GM12878 (cell line): ENCODE measurements around the gene PRKCQ. TPM values are rescaled to one million over a fixed set of nuclear protein-coding genes. Genes with fewer than 3 reads are reported as not detected.
A peak's percentile ranks its signal among the peaks of the same experiment; 100 is the strongest.

Experiments
- BRCA1 ChIP-seq: IDR thresholded peaks from 2 replicates; pipeline ENCODE4 v1.6.1; 2011; ENCODE audit warnings: low read depth, low read length, improper control_type of control experiment
- CREB1 ChIP-seq: IDR thresholded peaks from 2 replicates; pipeline ENCODE4 v1.6.1; 2012; ENCODE audit warnings: low read depth, mild to moderate bottlenecking, inconsistent platforms
- CREM ChIP-seq: IDR thresholded peaks from 2 replicates; pipeline ENCODE4 v1.6.1; 2014; ENCODE audit warnings: antibody characterized with exemption, low read depth
- DPF2 ChIP-seq: fragments of 450-650 bp; IDR thresholded peaks from 2 replicates; pipeline ENCODE4 v1.6.1; 2017; ENCODE audit warnings: mild to moderate bottlenecking
- FOXK2 ChIP-seq: fragments of 450-650 bp; IDR thresholded peaks from 2 replicates; pipeline ENCODE4 v1.6.1; 2017; ENCODE audit warnings: mild to moderate bottlenecking, moderate library complexity
- HDAC2 ChIP-seq: fragments of 200-600 bp; sonication (generic); IDR thresholded peaks from 2 replicates; pipeline ENCODE4 v1.6.1; 2017
- HDAC6 ChIP-seq: fragments of 200-600 bp; sonication (generic); IDR thresholded peaks from one replicate; pipeline ENCODE4 v1.8.0; 2017; ENCODE audit warnings: antibody characterized with exemption; ENCODE audit not compliant: unreplicated experiment
- JUND ChIP-seq: IDR thresholded peaks from 2 replicates; pipeline ENCODE4 v1.6.1; 2012; ENCODE audit warnings: low read depth, mild to moderate bottlenecking, low read length, improper control_type of control experiment, moderate library complexity
- NBN ChIP-seq: fragments of 450-650 bp; IDR thresholded peaks from 2 replicates; pipeline ENCODE4 v1.6.1; 2016
- NFYB ChIP-seq: IDR thresholded peaks from 2 replicates; pipeline ENCODE4 v1.6.1; 2011; ENCODE audit warnings: low read depth, mild to moderate bottlenecking, low read length, improper control_type of control experiment, moderate library complexity; ENCODE audit not compliant: insufficient read depth
- NR2C1 ChIP-seq: fragments of 450-650 bp; IDR thresholded peaks from 2 replicates; pipeline ENCODE4 v1.6.1; 2017; ENCODE audit warnings: antibody characterized with exemption, mild to moderate bottlenecking, moderate library complexity
- POLR2A ChIP-seq: IDR thresholded peaks from 2 replicates; pipeline ENCODE4 v1.6.1; 2011; ENCODE audit warnings: low read depth, mild to moderate bottlenecking, low read length
- RBBP5 ChIP-seq: fragments of 200-600 bp; sonication (generic); conservative IDR thresholded peaks from 2 replicates; pipeline ENCODE4 v1.6.1; 2016
- RELA ChIP-seq: fragments of 450-650 bp; IDR thresholded peaks from 2 replicates; pipeline ENCODE4 v1.8.0; 2014; ENCODE audit warnings: borderline replicate concordance; ENCODE audit not compliant: partially characterized antibody
- SMC3 ChIP-seq: IDR thresholded peaks from 2 replicates; pipeline ENCODE4 v1.6.1; 2011; ENCODE audit warnings: low read length, improper control_type of control experiment, borderline replicate concordance
- SP1 ChIP-seq: IDR thresholded peaks from one replicate; pipeline ENCODE4 v1.6.1; 2011; ENCODE audit warnings: low read depth, low read length
- TCF12 ChIP-seq: IDR thresholded peaks from 2 replicates; pipeline ENCODE4 v1.6.1; 2011; ENCODE audit warnings: low read depth, mild to moderate bottlenecking, low read length
- polyA plus RNA-seq, 11 experiments: library from polyadenylated mRNA; depleted of rRNA in 4 of 11; unstranded in 6 of 11; stranded (reverse) in 5 of 11; fragments of >200 nt; fragmentation: Nextera tagmentation in 4 of 11; fragmentation: Illumina TruSeq in 1 of 11; extraction: Ambion mirVana in 4 of 11; extraction: Trizol in 1 of 11; gene quantifications; 1 replicate in 1 of 11; 2 replicates in 10 of 11; pipeline versions ENCODE4 v1.2.1 to v1.2.3, GENCODE V29; 2011 to 2016; ENCODE audit warnings: inconsistent platforms in 2 of 11, missing spikeins in 2 of 11, low read depth in 1 of 11
- total RNA-seq, 4 experiments: library from RNA; depleted of rRNA in 3 of 4; stranded (reverse); fragments of >200 nt in 3 of 4; fragmentation: Illumina TruSeq in 1 of 4; extraction: Trizol in 1 of 4; gene quantifications; 2 replicates each; pipeline versions ENCODE4 v1.2.1 to v1.2.3, GENCODE V29; 2013 to 2021
- TF ChIP-seq, protein P1 (sequence below): fragments of 450-650 bp; IDR thresholded peaks from 2 replicates; pipeline ENCODE4 v1.6.1; 2017; ENCODE audit warnings: mild to moderate bottlenecking
- TF ChIP-seq, protein P2 (sequence below): IDR thresholded peaks from 2 replicates; pipeline ENCODE4 v1.6.1; 2011; ENCODE audit warnings: borderline replicate concordance, low read depth, mild to moderate bottlenecking, moderate library complexity, low read length; ENCODE audit not compliant: insufficient read depth, poor library complexity, severe bottlenecking
- TF ChIP-seq, protein P3 (sequence below): IDR thresholded peaks from 2 replicates; pipeline ENCODE4 v1.6.1; 2012; ENCODE audit warnings: low read length, inconsistent platforms
- TF ChIP-seq, protein P4 (sequence below): fragments of 150-350 bp; IDR thresholded peaks from 2 replicates; pipeline ENCODE4 v1.6.1; 2014; ENCODE audit warnings: mild to moderate bottlenecking, low read depth, low read length
- TF ChIP-seq, protein P5 (sequence below): fragments of 450-650 bp; IDR thresholded peaks from 2 replicates; pipeline ENCODE4 v1.6.1; 2016; ENCODE audit warnings: mild to moderate bottlenecking, moderate library complexity, borderline replicate concordance

Gene PRKCQ
- total and polyA plus RNA-seq, 10 of the 15 experiments (the other 5 are each of a cell fraction or from before 2014, with no cell fraction given), result 0.26 to 8.9 (median 0.98) TPM

DNA sequence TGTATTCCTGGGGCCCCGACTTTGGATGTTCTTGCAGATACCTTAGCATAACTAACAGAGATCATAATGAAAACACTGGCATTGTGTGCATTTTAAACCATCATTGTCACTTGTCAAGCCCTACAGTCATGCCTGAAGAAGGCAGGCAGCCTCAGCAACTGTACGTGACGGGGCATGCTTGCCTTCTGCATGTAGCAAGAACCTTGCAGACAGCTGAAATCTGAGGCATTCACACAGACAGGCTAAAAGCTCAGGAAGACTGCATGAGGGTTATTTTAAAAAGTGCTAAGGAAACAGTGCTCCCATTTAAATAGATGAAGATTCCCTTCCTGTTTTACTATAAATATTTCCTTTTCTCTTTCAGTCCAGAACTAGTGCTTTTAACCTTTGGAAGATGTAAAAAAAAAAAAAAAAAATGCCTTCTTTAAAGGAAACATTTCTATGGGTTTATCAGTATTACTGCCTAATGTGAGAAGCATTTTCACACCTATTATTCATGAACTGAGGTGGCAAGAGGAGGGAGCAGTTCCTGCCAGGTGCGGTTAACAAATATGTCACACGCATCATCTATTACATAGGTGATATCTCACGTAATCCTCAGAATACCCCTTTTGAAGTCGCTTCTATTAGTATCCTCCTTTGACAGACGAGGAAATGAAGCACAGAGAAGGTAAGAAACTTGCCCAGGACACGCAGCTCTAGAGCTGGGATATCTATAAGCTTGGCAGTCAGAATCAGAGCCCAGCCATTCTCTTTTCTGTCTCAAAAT, 88.1 kb downstream of the PRKCQ start (continued):
- TF ChIP-seq NR2C1 (no peak), HDAC6 (no peak), SP1 (no peak), NBN (peak; percentile 82; the same call in 1 of the 2 replicates), RBBP5 (no peak), NFYB (no peak), POLR2A (no peak), CREM (no peak), BRCA1 (no peak), RELA (no peak), TCF12 (no peak), CREB1 (no peak), FOXK2 (no peak), JUND (no peak), SMC3 (no peak), DPF2 (peak; percentile 80; the same call in 1 of the 2 replicates), HDAC2 (no peak)
- TF ChIP-seq, protein P1, sequence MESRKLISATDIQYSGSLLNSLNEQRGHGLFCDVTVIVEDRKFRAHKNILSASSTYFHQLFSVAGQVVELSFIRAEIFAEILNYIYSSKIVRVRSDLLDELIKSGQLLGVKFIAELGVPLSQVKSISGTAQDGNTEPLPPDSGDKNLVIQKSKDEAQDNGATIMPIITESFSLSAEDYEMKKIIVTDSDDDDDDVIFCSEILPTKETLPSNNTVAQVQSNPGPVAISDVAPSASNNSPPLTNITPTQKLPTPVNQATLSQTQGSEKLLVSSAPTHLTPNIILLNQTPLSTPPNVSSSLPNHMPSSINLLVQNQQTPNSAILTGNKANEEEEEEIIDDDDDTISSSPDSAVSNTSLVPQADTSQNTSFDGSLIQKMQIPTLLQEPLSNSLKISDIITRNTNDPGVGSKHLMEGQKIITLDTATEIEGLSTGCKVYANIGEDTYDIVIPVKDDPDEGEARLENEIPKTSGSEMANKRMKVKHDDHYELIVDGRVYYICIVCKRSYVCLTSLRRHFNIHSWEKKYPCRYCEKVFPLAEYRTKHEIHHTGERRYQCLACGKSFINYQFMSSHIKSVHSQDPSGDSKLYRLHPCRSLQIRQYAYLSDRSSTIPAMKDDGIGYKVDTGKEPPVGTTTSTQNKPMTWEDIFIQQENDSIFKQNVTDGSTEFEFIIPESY, result no peak
- TF ChIP-seq, protein P2, sequence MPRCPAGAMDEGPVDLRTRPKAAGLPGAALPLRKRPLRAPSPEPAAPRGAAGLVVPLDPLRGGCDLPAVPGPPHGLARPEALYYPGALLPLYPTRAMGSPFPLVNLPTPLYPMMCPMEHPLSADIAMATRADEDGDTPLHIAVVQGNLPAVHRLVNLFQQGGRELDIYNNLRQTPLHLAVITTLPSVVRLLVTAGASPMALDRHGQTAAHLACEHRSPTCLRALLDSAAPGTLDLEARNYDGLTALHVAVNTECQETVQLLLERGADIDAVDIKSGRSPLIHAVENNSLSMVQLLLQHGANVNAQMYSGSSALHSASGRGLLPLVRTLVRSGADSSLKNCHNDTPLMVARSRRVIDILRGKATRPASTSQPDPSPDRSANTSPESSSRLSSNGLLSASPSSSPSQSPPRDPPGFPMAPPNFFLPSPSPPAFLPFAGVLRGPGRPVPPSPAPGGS, result no peak
- TF ChIP-seq, protein P3, sequence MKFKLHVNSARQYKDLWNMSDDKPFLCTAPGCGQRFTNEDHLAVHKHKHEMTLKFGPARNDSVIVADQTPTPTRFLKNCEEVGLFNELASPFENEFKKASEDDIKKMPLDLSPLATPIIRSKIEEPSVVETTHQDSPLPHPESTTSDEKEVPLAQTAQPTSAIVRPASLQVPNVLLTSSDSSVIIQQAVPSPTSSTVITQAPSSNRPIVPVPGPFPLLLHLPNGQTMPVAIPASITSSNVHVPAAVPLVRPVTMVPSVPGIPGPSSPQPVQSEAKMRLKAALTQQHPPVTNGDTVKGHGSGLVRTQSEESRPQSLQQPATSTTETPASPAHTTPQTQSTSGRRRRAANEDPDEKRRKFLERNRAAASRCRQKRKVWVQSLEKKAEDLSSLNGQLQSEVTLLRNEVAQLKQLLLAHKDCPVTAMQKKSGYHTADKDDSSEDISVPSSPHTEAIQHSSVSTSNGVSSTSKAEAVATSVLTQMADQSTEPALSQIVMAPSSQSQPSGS, result no peak
- TF ChIP-seq, protein P4, sequence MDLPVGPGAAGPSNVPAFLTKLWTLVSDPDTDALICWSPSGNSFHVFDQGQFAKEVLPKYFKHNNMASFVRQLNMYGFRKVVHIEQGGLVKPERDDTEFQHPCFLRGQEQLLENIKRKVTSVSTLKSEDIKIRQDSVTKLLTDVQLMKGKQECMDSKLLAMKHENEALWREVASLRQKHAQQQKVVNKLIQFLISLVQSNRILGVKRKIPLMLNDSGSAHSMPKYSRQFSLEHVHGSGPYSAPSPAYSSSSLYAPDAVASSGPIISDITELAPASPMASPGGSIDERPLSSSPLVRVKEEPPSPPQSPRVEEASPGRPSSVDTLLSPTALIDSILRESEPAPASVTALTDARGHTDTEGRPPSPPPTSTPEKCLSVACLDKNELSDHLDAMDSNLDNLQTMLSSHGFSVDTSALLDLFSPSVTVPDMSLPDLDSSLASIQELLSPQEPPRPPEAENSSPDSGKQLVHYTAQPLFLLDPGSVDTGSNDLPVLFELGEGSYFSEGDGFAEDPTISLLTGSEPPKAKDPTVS, result no peak
- TF ChIP-seq, protein P5, sequence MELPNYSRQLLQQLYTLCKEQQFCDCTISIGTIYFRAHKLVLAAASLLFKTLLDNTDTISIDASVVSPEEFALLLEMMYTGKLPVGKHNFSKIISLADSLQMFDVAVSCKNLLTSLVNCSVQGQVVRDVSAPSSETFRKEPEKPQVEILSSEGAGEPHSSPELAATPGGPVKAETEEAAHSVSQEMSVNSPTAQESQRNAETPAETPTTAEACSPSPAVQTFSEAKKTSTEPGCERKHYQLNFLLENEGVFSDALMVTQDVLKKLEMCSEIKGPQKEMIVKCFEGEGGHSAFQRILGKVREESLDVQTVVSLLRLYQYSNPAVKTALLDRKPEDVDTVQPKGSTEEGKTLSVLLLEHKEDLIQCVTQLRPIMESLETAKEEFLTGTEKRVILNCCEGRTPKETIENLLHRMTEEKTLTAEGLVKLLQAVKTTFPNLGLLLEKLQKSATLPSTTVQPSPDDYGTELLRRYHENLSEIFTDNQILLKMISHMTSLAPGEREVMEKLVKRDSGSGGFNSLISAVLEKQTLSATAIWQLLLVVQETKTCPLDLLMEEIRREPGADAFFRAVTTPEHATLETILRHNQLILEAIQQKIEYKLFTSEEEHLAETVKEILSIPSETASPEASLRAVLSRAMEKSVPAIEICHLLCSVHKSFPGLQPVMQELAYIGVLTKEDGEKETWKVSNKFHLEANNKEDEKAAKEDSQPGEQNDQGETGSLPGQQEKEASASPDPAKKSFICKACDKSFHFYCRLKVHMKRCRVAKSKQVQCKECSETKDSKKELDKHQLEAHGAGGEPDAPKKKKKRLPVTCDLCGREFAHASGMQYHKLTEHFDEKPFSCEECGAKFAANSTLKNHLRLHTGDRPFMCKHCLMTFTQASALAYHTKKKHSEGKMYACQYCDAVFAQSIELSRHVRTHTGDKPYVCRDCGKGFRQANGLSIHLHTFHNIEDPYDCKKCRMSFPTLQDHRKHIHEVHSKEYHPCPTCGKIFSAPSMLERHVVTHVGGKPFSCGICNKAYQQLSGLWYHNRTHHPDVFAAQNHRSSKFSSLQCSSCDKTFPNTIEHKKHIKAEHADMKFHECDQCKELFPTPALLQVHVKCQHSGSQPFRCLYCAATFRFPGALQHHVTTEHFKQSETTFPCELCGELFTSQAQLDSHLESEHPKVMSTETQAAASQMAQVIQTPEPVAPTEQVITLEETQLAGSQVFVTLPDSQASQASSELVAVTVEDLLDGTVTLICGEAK, result no peak
